ENCODE measurements around the gene SESTD1.
"Not testable (repeated sequence)": the region's sequence is repeated elsewhere in the genome, so short reads cannot be mapped to it uniquely, and the experiment has no call there.

The SESTD1 gene

GRCh38 chr2:179106342-179106675 lies 158.3 kb downstream of the SESTD1 start:
- DNase-seq (ENCODE audit: low spot score) = no peak

GRCh38 chr2:179104736-179105135 lies 159.9 kb downstream of the SESTD1 start:
- no peak for DNase-seq (ENCODE audit: low spot score)

- DNase-seq (ENCODE audit: low spot score) = no peak
These were observed 166.4 kb downstream of the SESTD1 start for GRCh38 chr2:179098080-179098689.

DNA sequence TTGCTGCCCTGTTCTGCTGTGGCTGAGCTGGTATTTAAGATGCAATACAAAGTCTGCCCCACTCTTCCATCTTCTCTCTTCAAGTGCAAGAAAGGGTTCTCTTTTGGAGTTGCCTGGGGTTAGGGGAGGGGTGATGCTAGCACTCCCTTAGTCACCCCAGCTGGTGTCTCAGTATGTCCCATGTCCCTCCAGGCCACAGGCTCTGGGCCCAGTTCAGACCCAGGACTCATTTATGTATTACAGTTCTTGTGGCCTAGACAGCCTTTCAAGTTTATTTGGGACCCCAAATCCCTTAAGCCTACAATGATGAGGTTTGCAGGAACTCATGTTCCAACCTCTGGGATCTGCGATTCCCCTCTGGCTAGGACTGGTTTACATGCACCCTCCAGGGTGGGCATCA lies 167.5 kb downstream of the SESTD1 start:
- DNase-seq (ENCODE audit: low spot score) = no peak

GRCh38 chr2:179096090-179096489 lies 168.5 kb downstream of the SESTD1 start:
- DNase-seq (ENCODE audit: low spot score) = no peak

GRCh38 chr2:179092912-179093311 lies 171.7 kb downstream of the SESTD1 start:
- not testable (repeated sequence) for DNase-seq (ENCODE audit: low spot score)

GRCh38 chr2:179082697-179083096 lies 181.9 kb downstream of the SESTD1 start:
- no peak for DNase-seq (ENCODE audit: low spot score)

GRCh38 chr2:179081954-179082353 lies 182.7 kb downstream of the SESTD1 start:
- DNase-seq (ENCODE audit: low spot score) = no peak

GRCh38 chr2:179072527-179072926 lies 192.1 kb downstream of the SESTD1 start:
- no peak for DNase-seq (ENCODE audit: low spot score)

DNA sequence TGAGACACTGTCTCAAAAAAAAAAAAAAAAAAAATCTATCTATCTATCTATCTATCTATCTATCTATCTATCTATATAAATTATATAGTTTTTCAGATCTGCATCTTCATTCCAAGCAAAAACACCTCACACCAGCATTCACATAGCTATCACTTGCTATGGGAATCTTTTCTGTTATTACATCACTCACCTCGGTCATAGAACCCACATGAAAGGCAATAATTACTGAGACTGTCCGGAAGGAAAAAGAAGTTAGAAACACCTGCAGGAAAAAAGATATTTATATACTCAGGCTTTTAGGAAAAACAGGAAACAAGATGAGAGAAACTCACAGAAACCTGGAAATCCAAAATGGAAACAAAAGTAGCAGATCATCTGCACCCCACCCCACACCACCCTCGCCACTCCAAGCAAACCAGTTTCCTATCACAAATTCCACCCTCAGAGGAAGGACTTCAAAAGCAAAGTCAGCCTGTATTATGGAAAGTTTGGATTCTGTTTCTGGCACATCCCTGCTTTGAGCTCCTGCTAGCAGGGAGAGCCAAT lies 192.7 kb downstream of the SESTD1 start:
- DNase-seq (ENCODE audit: low spot score) = no peak

DNA sequence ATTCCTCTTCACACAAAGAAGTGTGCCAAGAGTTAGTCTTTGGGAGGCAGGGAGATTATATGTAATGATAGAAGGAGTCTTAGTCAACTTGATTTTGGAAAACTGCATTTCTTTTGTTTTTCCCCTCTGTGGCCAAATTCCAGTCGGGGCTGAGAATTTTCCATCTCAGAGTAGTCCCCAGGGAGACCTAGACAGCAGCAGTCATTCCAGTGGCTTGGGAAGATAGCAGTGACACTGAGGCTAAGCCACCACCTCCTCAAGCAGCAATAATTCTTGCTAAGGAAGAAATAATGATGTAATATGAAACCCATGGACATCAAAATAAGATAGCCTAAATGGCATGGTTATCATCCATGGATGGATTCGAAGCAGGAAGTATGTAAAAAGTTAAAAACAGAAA lies 193.7 kb downstream of the SESTD1 start:
- DNase-seq (ENCODE audit: low spot score) = no peak

DNA sequence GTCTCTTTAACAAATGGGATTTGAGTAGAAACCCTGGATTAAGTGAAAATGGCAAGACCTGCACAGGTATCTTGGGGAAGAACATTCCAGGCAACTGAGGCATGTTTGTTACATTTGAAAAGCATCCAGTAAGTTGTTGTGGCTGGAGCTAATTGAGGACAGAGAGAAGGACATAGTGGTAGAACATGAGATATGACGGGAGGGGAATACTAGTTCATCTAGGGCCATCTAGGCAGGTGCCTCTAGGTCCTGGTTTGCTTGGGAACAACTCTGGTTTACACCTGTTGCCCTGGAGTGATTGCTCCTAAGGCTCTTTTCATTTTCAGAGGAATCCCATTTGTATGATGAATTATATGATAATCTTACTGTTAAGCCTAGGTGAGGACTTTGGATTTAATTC lies 194.9 kb downstream of the SESTD1 start:
- no peak for DNase-seq (ENCODE audit: low spot score)

DNA sequence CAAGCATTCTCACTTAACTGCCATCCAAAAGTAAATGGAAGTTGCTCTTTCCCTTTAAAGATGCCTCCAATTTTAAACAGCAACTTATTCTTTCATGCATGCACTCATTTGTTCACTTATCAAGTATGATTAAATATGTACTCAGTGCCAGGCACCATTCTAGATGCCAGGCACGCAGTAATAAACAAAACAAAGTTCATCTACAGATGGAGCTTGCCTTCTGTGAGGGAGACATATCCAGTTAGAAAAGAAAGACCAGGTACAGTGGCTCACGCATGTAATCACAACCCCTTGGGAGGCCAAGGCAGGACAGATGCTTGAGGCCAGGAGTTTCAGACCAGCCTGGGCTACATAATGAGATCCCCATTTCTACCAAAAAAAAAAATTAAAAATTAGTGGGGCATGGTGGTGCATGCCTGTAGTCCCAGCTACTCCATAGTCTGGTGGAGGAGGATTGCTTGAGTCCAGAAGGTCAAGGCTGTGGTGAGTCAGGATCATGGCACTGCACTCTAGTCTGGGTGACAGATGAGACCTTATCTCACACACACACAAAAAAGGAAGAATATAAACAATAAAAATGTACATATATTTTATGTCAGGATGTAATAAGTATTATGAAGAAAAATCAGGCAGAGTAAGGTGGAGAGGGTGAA lies 195.5 kb downstream of the SESTD1 start:
- no peak for DNase-seq (ENCODE audit: low spot score)

- no peak for DNase-seq (ENCODE audit: low spot score)
These were observed 205.5 kb downstream of the SESTD1 start for GRCh38 chr2:179059026-179059700.

GRCh38 chr2:179057737-179058136 lies 206.9 kb downstream of the SESTD1 start:
- DNase-seq (ENCODE audit: low spot score) = no peak

DNA sequence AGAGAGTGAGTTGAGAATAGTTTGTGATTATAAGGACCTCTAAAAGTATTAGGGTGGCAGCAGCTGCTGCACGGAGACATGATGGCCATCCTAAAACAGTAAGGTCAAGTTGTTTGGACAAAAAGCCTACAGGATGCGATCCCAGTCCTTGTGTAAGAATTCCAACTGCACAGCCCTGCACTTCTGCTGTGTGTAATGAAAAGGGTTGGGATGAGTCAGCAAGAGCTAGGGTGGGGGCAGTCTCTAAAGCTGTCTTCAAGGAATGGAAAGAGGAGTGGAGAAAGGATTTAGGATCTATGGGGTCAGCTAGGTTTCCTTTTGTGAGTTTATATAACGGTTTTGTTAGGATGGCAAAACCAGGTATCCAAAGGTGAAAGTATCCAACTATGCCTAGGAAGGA lies 211.1 kb downstream of the SESTD1 start:
- DNase-seq (ENCODE audit: low spot score) = not testable (repeated sequence)

All from ecto neural progenitor cell (in vitro differentiated cells).